ENCODE measurements around the gene TMEM176A.

GRCh38 chr7:150847536-150847935 lies 47.0 kb downstream of the TMEM176A start:
- no peak for TF ChIP-seq POLR2A (IDR thresholded peaks at IDR 0.05; ENCODE audit: extremely low read depth, insufficient read length)
- TF ChIP-seq, protein P1, sequence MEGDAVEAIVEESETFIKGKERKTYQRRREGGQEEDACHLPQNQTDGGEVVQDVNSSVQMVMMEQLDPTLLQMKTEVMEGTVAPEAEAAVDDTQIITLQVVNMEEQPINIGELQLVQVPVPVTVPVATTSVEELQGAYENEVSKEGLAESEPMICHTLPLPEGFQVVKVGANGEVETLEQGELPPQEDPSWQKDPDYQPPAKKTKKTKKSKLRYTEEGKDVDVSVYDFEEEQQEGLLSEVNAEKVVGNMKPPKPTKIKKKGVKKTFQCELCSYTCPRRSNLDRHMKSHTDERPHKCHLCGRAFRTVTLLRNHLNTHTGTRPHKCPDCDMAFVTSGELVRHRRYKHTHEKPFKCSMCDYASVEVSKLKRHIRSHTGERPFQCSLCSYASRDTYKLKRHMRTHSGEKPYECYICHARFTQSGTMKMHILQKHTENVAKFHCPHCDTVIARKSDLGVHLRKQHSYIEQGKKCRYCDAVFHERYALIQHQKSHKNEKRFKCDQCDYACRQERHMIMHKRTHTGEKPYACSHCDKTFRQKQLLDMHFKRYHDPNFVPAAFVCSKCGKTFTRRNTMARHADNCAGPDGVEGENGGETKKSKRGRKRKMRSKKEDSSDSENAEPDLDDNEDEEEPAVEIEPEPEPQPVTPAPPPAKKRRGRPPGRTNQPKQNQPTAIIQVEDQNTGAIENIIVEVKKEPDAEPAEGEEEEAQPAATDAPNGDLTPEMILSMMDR (IDR thresholded peaks at IDR 0.05; ENCODE audit: low read depth, low read length), result no peak
- TF ChIP-seq MAX (IDR thresholded peaks at IDR 0.05; ENCODE audit: low read depth, low read length), result no peak

Measured in NB4 (cell line).